ENCODE measurements around the gene PRM3. TPM values are rescaled to one million over a fixed set of nuclear protein-coding genes. Genes with fewer than 3 reads are reported as not detected.

PRM3 gene
- total and polyA plus RNA-seq, 9 donors: not detected

GRCh38 chr16:11224096-11224893, 49.1 kb downstream of the PRM3 start:
- no peaks in the 10 kb centered on the region for H3K9me3 ChIP-seq
- intact Hi-C loops (cut with DNase I): no loop called here
- H3K36me3 ChIP-seq: no peaks in the 10 kb centered on the region
- WGBS, 3 donors: 72 to 77% (median 76%) methylated on average over 24 of the region's 24 CpGs
- TF ChIP-seq CTCF (IDR thresholded peaks at IDR 0.05): no peak
- no peak for TF ChIP-seq EP300 (IDR thresholded peaks at IDR 0.05)
- TF ChIP-seq POLR2A (IDR thresholded peaks at IDR 0.05): no peak
- no peaks in the 10 kb centered on the region for H3K27me3 ChIP-seq
- peak in 1 of 5 donors; percentile 32 for DNase-seq
- peaks cover 11% of the 10 kb centered on the region for H3K4me1 ChIP-seq (ENCODE audit: insufficient read depth)
- no peak overlapping the region for H3K27ac ChIP-seq
- H3K4me3 ChIP-seq: no peak overlapping the region

Small RNA genes within 50 kb of the gene (microRNA-seq; reads per million reads assigned to microRNA genes)
- gene MIR548H2: 0 reads per million in 3 donors

Small RNA genes within 50 kb of the gene (small RNA-seq; reads per million reads assigned to genes)
- gene MIR548H2 (not detected), gene RF00019 (not detected), gene RF00554 (not detected)

Other genes starting within 250 kb of the PRM3 start
- 10 to 100 TPM in 2 of 7 donors, 1 to 10 TPM in 5; 6.3 to 42.7 (median 9.4) TPM for gene SOCS1, start 17.4 kb downstream of the PRM3 start, total RNA-seq
- 1 to 10 TPM; 1.1 to 5.5 TPM for gene SOCS1, start 17.4 kb downstream of the PRM3 start, polyA plus RNA-seq
- not detected for gene TNP2, start 4.3 kb downstream of the PRM3 start, total RNA-seq
- not detected for gene TNP2, start 4.3 kb downstream of the PRM3 start, polyA plus RNA-seq
- not detected for gene PRM2, start 2.9 kb upstream of the PRM3 start, total RNA-seq
- gene PRM2, start 2.9 kb upstream of the PRM3 start, polyA plus RNA-seq: not detected
- gene PRM1, start 7.7 kb upstream of the PRM3 start, total RNA-seq: not detected
- gene PRM1, start 7.7 kb upstream of the PRM3 start, polyA plus RNA-seq: not detected
- gene RMI2, start 71.8 kb upstream of the PRM3 start, total RNA-seq: 1 to 10 TPM; 1.6 to 6.5 (median 2.9) TPM
- gene RMI2, start 71.8 kb upstream of the PRM3 start, polyA plus RNA-seq: 1 to 10 TPM; 4.7 to 6.7 TPM

All from ovary (tissue), 9 donors.